ENCODE results near the gene SH3PXD2B. TPM values are rescaled to one million over a fixed set of nuclear protein-coding genes. Genes with fewer than 3 reads are reported as not detected.

The SH3PXD2B gene
- total and polyA plus RNA-seq, 2 of the 13 experiments (the other 11 are each of a cell fraction or from before 2014, with no cell fraction given): 3.4 to 4.6 TPM

- TF ChIP-seq ZNF564 (CRISPR knock-in tag; IDR thresholded peaks at IDR 0.05): no peak
- no peak for TF ChIP-seq NFYB (CRISPR knock-in tag; IDR thresholded peaks at IDR 0.05)
- 0 out of 2 replicates have a peak, but pooled peaks have one; percentile 46 for TF ChIP-seq ARID2 (CRISPR knock-in tag; IDR thresholded peaks at IDR 0.05; ENCODE audit: borderline replicate concordance)
- TF ChIP-seq GATAD2A (CRISPR knock-in tag; IDR thresholded peaks at IDR 0.05): peak; percentile 79
- TF ChIP-seq ZNF10 (CRISPR knock-in tag; IDR thresholded peaks at IDR 0.05; ENCODE audit: borderline replicate concordance, low read depth): no peak
- no peak for TF ChIP-seq NCOA1 (CRISPR knock-in tag; IDR thresholded peaks at IDR 0.05)
- no peak for TF ChIP-seq ZNF256 (CRISPR knock-in tag; conservative IDR thresholded peaks at IDR 0.05)
- no peak for TF ChIP-seq POLR2AphosphoS2 (IDR thresholded peaks at IDR 0.05; ENCODE audit: low read depth, low read length)
- TF ChIP-seq CBX5 (CRISPR knock-in tag; IDR thresholded peaks at IDR 0.05; ENCODE audit: borderline replicate concordance): no peak
- no peak for TF ChIP-seq ZNF740 (CRISPR knock-in tag; IDR thresholded peaks at IDR 0.05)
- no peak for TF ChIP-seq GMEB1 (CRISPR knock-in tag; IDR thresholded peaks at IDR 0.05; ENCODE audit: borderline replicate concordance)
- TF ChIP-seq ZXDC (CRISPR knock-in tag; IDR thresholded peaks at IDR 0.05): no peak
- no peak for TF ChIP-seq ZNF562 (CRISPR knock-in tag; IDR thresholded peaks at IDR 0.05; ENCODE audit: borderline replicate concordance)
- TF ChIP-seq TEAD2 (CRISPR knock-in tag; IDR thresholded peaks at IDR 0.05): no peak
- no peak for TF ChIP-seq THAP7 (CRISPR knock-in tag; IDR thresholded peaks at IDR 0.05)
- no peak for TF ChIP-seq ZNF879 (CRISPR knock-in tag; IDR thresholded peaks at IDR 0.05)
- TF ChIP-seq XBP1 (CRISPR knock-in tag; IDR thresholded peaks at IDR 0.05): no peak
- TF ChIP-seq TAF15 (IDR thresholded peaks at IDR 0.05; ENCODE audit: low read depth, low read length, poor library complexity, severe bottlenecking): no peak
- no peak for TF ChIP-seq SKI (IDR thresholded peaks at IDR 0.05; ENCODE audit: partially characterized antibody)
- no peak for TF ChIP-seq ZUFSP (CRISPR knock-in tag; IDR thresholded peaks at IDR 0.05; ENCODE audit: borderline replicate concordance)
- no peak for TF ChIP-seq MAF1 (CRISPR knock-in tag; IDR thresholded peaks at IDR 0.05; ENCODE audit: borderline replicate concordance)
Observed at GRCh38 chr5:172428224-172429166, 25.8 kb downstream of the SH3PXD2B start (continued).
